ENCODE data around the gene MRPL53. TPM values are rescaled to one million over a fixed set of nuclear protein-coding genes. Genes with fewer than 3 reads are reported as not detected.

MRPL53 gene
- total and polyA plus RNA-seq, 4 donors = 12.6 to 72.5 (median 36.1) TPM

- H3K27ac ChIP-seq (ENCODE audit: low read depth in 1 of 2, low read length in 2 of 2) = no peak overlapping the region
These were observed 27.6 kb upstream of the MRPL53 start for GRCh38 chr2:74499940-74500577.

More at GRCh38 chr2:74499940-74500577, 27.6 kb upstream of the MRPL53 start:
- H3K4me3 ChIP-seq (ENCODE audit: low read depth in 1 of 3, low read length in 3 of 3) = peak overlapping the region in 1 of 3 donors; percentile 50
- no peak overlapping the region for H3K9ac ChIP-seq (ENCODE audit: low read depth in 1 of 2, low read length in 2 of 2)
- TF ChIP-seq, protein P1, sequence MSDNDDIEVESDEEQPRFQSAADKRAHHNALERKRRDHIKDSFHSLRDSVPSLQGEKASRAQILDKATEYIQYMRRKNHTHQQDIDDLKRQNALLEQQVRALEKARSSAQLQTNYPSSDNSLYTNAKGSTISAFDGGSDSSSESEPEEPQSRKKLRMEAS (IDR thresholded peaks at IDR 0.05) = no peak
- TF ChIP-seq JUND (IDR thresholded peaks at IDR 0.05) (no peak), FOXA1 (IDR thresholded peaks at IDR 0.05) (no peak), RXRA (IDR thresholded peaks at IDR 0.05) (no peak), FOXA2 (IDR thresholded peaks at IDR 0.05) (no peak), TAF1 (conservative IDR thresholded peaks at IDR 0.05) (no peak), CTCF (IDR thresholded peaks at IDR 0.05; ENCODE audit: low read depth, low read length, missing input control) (no peak), RAD21 (IDR thresholded peaks at IDR 0.05) (no peak), GABPA (IDR thresholded peaks at IDR 0.05 in 1 of 2, conservative IDR thresholded peaks at IDR 0.05 in 1 of 2) (no peak), EGR1 (IDR thresholded peaks at IDR 0.05; ENCODE audit: low read depth in 2 of 2) (no peak), YY1 (IDR thresholded peaks at IDR 0.05) (no peak), SP1 (IDR thresholded peaks at IDR 0.05) (no peak), HNF4A (conservative IDR thresholded peaks at IDR 0.05) (no peak), NR2F2 (IDR thresholded peaks at IDR 0.05) (no peak), ATF3 (IDR thresholded peaks at IDR 0.05) (no peak), HNF4G (IDR thresholded peaks at IDR 0.05) (no peak)
- TF ChIP-seq, protein P2, sequence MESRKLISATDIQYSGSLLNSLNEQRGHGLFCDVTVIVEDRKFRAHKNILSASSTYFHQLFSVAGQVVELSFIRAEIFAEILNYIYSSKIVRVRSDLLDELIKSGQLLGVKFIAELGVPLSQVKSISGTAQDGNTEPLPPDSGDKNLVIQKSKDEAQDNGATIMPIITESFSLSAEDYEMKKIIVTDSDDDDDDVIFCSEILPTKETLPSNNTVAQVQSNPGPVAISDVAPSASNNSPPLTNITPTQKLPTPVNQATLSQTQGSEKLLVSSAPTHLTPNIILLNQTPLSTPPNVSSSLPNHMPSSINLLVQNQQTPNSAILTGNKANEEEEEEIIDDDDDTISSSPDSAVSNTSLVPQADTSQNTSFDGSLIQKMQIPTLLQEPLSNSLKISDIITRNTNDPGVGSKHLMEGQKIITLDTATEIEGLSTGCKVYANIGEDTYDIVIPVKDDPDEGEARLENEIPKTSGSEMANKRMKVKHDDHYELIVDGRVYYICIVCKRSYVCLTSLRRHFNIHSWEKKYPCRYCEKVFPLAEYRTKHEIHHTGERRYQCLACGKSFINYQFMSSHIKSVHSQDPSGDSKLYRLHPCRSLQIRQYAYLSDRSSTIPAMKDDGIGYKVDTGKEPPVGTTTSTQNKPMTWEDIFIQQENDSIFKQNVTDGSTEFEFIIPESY (IDR thresholded peaks at IDR 0.05) = no peak
- TF ChIP-seq, protein P3, sequence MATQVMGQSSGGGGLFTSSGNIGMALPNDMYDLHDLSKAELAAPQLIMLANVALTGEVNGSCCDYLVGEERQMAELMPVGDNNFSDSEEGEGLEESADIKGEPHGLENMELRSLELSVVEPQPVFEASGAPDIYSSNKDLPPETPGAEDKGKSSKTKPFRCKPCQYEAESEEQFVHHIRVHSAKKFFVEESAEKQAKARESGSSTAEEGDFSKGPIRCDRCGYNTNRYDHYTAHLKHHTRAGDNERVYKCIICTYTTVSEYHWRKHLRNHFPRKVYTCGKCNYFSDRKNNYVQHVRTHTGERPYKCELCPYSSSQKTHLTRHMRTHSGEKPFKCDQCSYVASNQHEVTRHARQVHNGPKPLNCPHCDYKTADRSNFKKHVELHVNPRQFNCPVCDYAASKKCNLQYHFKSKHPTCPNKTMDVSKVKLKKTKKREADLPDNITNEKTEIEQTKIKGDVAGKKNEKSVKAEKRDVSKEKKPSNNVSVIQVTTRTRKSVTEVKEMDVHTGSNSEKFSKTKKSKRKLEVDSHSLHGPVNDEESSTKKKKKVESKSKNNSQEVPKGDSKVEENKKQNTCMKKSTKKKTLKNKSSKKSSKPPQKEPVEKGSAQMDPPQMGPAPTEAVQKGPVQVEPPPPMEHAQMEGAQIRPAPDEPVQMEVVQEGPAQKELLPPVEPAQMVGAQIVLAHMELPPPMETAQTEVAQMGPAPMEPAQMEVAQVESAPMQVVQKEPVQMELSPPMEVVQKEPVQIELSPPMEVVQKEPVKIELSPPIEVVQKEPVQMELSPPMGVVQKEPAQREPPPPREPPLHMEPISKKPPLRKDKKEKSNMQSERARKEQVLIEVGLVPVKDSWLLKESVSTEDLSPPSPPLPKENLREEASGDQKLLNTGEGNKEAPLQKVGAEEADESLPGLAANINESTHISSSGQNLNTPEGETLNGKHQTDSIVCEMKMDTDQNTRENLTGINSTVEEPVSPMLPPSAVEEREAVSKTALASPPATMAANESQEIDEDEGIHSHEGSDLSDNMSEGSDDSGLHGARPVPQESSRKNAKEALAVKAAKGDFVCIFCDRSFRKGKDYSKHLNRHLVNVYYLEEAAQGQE (IDR thresholded peaks at IDR 0.05) = no peak
- peaks cover 22 to 83% (median 66%) of the 10 kb centered on the region in 4 donors for H3K4me1 ChIP-seq (ENCODE audit: control insufficient read depth in 4 of 4, insufficient read depth in 4 of 4, low read length in 3 of 4)
- no peaks in the 10 kb centered on the region for H3K9me3 ChIP-seq (ENCODE audit: control insufficient read depth in 4 of 4, low read length in 3 of 4)
- H3K36me3 ChIP-seq (ENCODE audit: control insufficient read depth in 4 of 4, insufficient read depth in 3 of 4, low read depth in 1 of 4, low read length in 3 of 4) = peaks cover 0 to 2% (median 0%) of the 10 kb centered on the region in 4 donors
- no peaks in the 10 kb centered on the region for H3K27me3 ChIP-seq (ENCODE audit: control insufficient read depth in 4 of 4, insufficient read depth in 4 of 4, low read length in 3 of 4)
- 64% methylated on average over 15 of the region's 15 CpGs for WGBS
- no peak for DNase-seq (ENCODE audit: low spot score)
